GM21529 (cell line): ENCODE measurements around the gene BICDL1.
A peak's percentile ranks its signal among the peaks of the same experiment; 100 is the strongest.
"Not testable (repeated sequence)": the region's sequence is repeated elsewhere in the genome, so short reads cannot be mapped to it uniquely, and the experiment has no call there.

Source experiments
- ATAC-seq: cut with Tn5 transposase; IDR thresholded peaks from one replicate; pipeline ENCODE4 v1.9.1; 2021; ENCODE audit not compliant: unreplicated experiment

BICDL1 gene, protein sequence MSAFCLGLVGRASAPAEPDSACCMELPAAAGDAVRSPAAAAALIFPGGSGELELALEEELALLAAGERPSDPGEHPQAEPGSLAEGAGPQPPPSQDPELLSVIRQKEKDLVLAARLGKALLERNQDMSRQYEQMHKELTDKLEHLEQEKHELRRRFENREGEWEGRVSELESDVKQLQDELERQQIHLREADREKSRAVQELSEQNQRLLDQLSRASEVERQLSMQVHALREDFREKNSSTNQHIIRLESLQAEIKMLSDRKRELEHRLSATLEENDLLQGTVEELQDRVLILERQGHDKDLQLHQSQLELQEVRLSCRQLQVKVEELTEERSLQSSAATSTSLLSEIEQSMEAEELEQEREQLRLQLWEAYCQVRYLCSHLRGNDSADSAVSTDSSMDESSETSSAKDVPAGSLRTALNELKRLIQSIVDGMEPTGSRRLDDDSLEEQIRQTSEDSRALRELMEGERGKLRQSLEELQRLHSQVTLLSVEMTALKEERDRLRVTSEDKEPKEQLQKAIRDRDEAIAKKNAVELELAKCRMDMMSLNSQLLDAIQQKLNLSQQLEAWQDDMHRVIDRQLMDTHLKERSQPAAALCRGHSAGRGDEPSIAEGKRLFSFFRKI

GRCh38 chr12:119988472-119989360 lies at the start of gene BICDL1:
BICDL1 (plus strand) TSS chr12:119989236; CDS start chr12:119989869, 633 bp downstream.
- ATAC-seq, result peak; percentile 80

GRCh38 chr12:119940897-119941296 lies 48.1 kb upstream of the BICDL1 start:
- no peak for ATAC-seq

- no peak for ATAC-seq
These were observed 46.6 kb upstream of the BICDL1 start for GRCh38 chr12:119942386-119942785.

DNA sequence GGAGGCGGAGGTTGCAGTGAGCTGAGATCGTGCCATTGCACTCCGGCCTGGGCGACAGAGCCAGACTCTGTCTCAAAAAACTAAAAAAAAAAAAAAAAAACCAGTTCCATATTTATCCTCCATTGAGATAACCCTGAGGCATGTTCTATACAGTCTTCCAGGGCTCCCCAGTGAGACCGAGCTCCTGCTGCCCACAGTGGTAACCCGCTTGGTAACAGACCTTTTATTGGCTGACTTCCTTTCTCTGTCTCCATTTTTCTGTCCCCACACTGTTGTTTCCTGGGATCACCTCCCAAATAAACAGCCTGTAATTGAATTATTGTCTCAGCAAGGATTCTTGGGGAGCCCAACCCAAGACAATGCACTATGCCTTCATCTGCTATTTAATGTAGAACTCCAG lies 42.8 kb upstream of the BICDL1 start:
- no peak for ATAC-seq

DNA sequence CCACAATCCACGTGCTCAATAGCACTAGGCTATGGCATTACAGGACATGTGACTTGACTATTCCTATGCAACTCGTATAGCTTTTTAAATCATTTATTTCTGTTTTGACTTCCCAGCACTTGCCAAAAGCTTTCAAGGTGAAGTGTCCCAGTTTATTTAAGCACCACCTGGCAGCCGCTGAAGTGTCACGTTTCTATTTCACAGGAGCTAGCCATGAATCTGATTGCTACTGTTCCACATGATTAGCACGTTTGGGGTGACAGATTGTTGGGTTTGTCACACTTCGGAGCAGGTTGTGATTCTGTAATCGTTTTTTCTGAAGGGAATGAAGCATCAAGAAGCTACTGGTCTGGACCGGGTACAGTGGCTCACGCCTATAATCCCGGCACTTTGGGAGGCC lies 39.9 kb upstream of the BICDL1 start:
- ATAC-seq, result no peak

- ATAC-seq, result no peak
These were observed 39.4 kb upstream of the BICDL1 start for GRCh38 chr12:119949594-119949993.

- ATAC-seq, result no peak
These were observed 33.0 kb upstream of the BICDL1 start for GRCh38 chr12:119956047-119956446.

DNA sequence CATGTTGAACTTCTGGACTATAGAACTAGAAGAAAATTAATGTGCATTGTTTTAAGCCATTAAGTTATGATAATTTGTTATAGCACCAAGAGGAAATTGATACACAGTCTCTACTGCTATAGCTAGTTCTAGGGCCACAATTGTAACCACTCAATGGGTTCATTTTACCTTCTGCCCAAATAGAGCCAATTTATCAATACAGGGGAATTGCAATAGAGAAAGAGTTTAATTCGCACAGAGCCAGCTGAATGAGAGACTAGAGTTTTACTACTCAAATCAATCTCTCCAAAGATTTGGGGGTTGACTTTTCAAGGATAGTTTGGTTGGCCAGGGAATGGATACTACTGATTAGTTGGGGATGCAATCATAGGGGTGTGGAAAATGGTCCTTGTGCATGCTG lies 31.9 kb upstream of the BICDL1 start:
- ATAC-seq, result no peak

- no peak for ATAC-seq
These were observed 29.6 kb upstream of the BICDL1 start for GRCh38 chr12:119959435-119959834.

- no peak for ATAC-seq
These were observed 24.9 kb upstream of the BICDL1 start for GRCh38 chr12:119964123-119964522.

DNA sequence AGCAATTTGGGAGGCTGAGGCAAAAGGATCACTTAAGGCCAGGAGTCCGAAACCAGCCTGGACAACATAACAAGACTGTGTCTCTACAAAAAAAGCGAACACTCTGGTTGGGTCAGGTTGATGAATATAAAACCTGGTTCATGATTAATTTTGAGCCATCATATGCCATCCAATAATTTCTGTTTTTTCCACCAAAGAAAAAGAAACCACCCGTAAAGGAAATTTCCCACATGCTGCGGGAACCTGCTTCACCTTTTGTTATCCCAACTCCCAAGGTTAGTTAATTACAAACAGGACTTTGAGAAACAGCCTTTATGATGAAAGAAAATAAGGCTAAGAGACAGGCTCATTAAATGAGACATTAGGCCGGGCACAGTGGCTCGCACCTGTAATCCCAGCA lies 24.1 kb upstream of the BICDL1 start:
- no peak for ATAC-seq

- ATAC-seq, result no peak
These were observed 8.8 kb upstream of the BICDL1 start for GRCh38 chr12:119980242-119980641.

GRCh38 chr12:119980702-119981101 lies 8.3 kb upstream of the BICDL1 start:
- ATAC-seq, result not testable (repeated sequence)

DNA sequence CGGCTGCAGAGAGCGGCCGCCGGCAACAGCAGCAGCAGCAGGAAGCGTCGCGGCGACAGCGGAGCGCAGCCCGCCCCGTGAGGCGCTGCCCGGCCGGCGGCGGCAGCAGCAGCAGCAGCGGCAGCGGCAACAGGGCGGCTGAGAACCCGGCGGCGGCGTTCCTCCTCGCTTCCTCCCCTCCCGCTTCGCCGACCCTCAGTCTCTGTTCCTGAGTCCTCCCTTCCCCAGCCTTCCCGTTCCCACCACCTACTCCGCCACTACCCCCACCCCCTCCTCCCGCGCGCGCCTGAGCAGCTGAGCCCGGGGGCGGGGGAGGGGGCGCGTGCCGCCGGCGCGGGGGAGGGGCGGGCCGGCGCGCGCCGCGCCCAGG lies 310 bp downstream of the BICDL1 start:
- peak; percentile 35 for ATAC-seq

DNA sequence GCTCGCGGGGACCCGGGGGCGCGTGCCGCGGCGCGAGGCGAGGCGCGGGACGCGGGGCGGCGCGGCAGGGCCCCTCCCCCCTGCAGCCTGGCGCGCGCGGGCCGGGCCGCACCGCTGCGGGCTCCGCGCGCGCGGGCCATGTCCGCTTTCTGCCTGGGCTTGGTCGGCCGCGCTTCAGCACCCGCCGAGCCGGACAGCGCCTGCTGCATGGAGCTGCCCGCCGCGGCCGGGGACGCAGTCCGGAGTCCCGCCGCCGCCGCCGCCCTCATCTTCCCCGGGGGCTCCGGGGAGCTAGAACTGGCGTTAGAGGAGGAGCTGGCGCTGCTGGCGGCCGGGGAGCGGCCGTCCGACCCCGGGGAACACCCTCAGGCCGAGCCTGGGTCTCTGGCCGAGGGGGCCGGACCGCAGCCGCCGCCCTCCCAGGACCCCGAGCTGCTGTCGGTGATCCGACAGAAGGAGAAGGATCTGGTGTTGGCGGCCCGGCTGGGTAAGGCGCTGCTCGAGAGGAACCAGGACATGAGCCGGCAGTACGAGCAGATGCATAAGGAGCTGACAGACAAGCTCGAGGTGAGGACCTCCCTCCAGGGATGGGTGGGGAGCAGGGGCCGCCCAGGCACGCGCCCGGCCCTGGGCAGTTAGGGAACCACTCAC lies 820 bp downstream of the BICDL1 start:
- peak; percentile 32 for ATAC-seq

DNA sequence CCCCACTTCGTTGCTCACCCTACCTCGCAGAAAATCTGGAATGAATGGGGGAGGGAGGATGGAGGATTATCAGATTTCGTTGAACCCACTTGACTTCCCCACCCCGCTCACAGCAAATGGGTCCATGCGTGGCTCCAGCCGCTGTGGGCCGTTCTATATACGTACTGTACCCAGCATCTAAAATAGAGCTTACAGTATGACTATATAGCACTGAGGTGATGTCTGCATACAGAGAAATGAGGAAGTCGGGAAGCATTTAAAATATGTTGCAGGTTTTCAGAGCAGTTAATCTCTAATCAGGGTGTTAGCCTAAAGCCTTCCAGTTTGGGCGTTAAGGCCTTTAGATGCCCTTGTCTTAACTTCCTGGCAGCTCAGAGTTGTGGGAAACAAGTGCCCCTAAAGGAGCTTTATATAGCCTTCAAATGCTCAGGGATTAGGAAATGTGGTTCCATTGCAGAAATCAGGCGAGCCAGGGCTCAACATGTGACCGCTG lies 1.4 kb downstream of the BICDL1 start:
- no peak for ATAC-seq

GRCh38 chr12:119992129-119992705 lies 3.2 kb downstream of the BICDL1 start:
- no peak for ATAC-seq

- no peak for ATAC-seq
These were observed 6.0 kb downstream of the BICDL1 start for GRCh38 chr12:119994892-119995658.

GRCh38 chr12:119996417-119996816 lies 7.4 kb downstream of the BICDL1 start:
- ATAC-seq, result no peak
